K562 (cell line): ENCODE data around the gene SLC6A14. TPM values are rescaled to one million over a fixed set of nuclear protein-coding genes. Genes with fewer than 3 reads are reported as not detected.

Source experiments
- ATAC-seq: fragments of 200-7000 bp; cut with Tn5 transposase; 3 replicates; pipeline ENCODE4 v1.9.1; 2020; ENCODE audit warnings: moderate library complexity
- BruUV-seq: library from RNA; stranded (reverse); fragments of 400-500 nt; replicated peaks from 2 replicates; lab custom pipeline; 2021; lab: Mats Ljungman, UMichigan
- CTCF ChIA-PET: fragments of 300-600 bp; formaldehyde crosslinking; extraction: SDS; loops from one replicate; lab custom pipeline; 2021; ENCODE audit warnings: low intra/inter-chr PET ratio; lab: Yijun Ruan, JAX
- POLR2A ChIA-PET: fragments of 300-600, 350-650 bp; sonication (Branson Sonifier 250); formaldehyde crosslinking; extraction: SDS; loops from one replicate; lab custom pipeline; 2021; ENCODE audit warnings: antibody characterized with exemption, inconsistent platforms; lab: Yijun Ruan, JAX
- DNase-seq, 4 experiments: peaks; one replicate each; pipeline versions ENCODE4 v3.0.0 to v3.0.0-alpha.2; 2011 to 2018; ENCODE audit warnings: low spot score in 3 of 4, mixed read lengths in 3 of 4; ENCODE audit errors: extremely low read depth in 1 of 4
- FAIRE-seq: peaks from 2 replicates; lab custom pipeline; 2011; peaks lifted over from hg19 to GRCh38; lab: Jason Lieb, UNC
- H2AFZ ChIP-seq: 2 replicates; pipeline ENCODE4 v1.6.0; 2011; ENCODE audit warnings: low read depth, low read length, control low read depth, inconsistent platforms
- H3K27ac ChIP-seq: fragments of 200-600 bp; 3 replicates; pipeline ENCODE4 v1.8.0; 2011; ENCODE audit warnings: low read depth, mild to moderate bottlenecking, control low read depth, inconsistent platforms, low read length, moderate library complexity, mixed read lengths; ENCODE audit errors: extremely low read depth
- H3K27me3 ChIP-seq, 2 experiments: fragments of 300-600 bp in 1 of 2; 2 replicates in 1 of 2; 3 replicates in 1 of 2; pipeline versions ENCODE4 v1.6.0 to v1.8.0; 2011; ENCODE audit warnings: inconsistent platforms in 2 of 2, low read length in 2 of 2, mild to moderate bottlenecking in 1 of 2, mixed read lengths in 1 of 2, moderate library complexity in 1 of 2; ENCODE audit not compliant: control insufficient read depth in 2 of 2, insufficient read depth in 2 of 2
- H3K36me3 ChIP-seq: fragments of 300-600 bp; 3 replicates; pipeline ENCODE4 v1.8.0; 2011; ENCODE audit warnings: mild to moderate bottlenecking, low read length, inconsistent platforms; ENCODE audit not compliant: control insufficient read depth, insufficient read depth
- H3K4me1 ChIP-seq, 2 experiments: fragments of 200-600 bp in 1 of 2; replicated peaks in 1 of 2; 2 replicates in 1 of 2; 3 replicates in 1 of 2; pipeline versions ENCODE4 v1.5.1 to v1.8.0; 2011; ENCODE audit warnings: inconsistent platforms in 2 of 2, low read length in 2 of 2, mild to moderate bottlenecking in 1 of 2, mixed read lengths in 1 of 2, moderate library complexity in 1 of 2; ENCODE audit not compliant: control insufficient read depth in 2 of 2, insufficient read depth in 2 of 2
- H3K4me2 ChIP-seq: 2 replicates; pipeline ENCODE4 v1.6.1; 2011; ENCODE audit warnings: low read length, control low read depth, inconsistent platforms, mixed read lengths; ENCODE audit not compliant: insufficient read depth
- H3K4me3 ChIP-seq: fragments of 200-600 bp; sonication (generic), shearing (Covaris generic); 2 replicates; pipeline ENCODE4 v1.5.1; 2016; ENCODE audit warnings: control low read depth, inconsistent platforms
- H3K79me2 ChIP-seq: fragments of 200-600 bp; 3 replicates; pipeline ENCODE4 v1.8.0; 2011; ENCODE audit warnings: low read length, inconsistent platforms; ENCODE audit not compliant: control insufficient read depth, insufficient read depth
- H3K9ac ChIP-seq, 2 experiments: 2 replicates each; pipeline versions ENCODE4 v1.6.0 to v1.6.1; 2011; ENCODE audit warnings: low read depth in 2 of 2, low read length in 2 of 2, control low read depth in 1 of 2, inconsistent platforms in 1 of 2, mild to moderate bottlenecking in 1 of 2, mixed read lengths in 1 of 2; ENCODE audit not compliant: insufficient read depth in 1 of 2
- H3K9me1 ChIP-seq: one replicate; pipeline ENCODE4 v1.6.0; 2011; ENCODE audit warnings: inconsistent platforms, mild to moderate bottlenecking, low read length, moderate library complexity; ENCODE audit not compliant: control insufficient read depth, insufficient read depth
- H3K9me3 ChIP-seq: replicated peaks from 2 replicates; pipeline ENCODE4 v1.5.1; 2011; ENCODE audit warnings: low read depth, low read length, inconsistent platforms; ENCODE audit not compliant: control insufficient read depth, insufficient read depth
- H4K20me1 ChIP-seq: replicated peaks from 2 replicates; pipeline ENCODE4 v1.6.1; 2011; ENCODE audit warnings: low read length, inconsistent platforms, mixed read lengths; ENCODE audit not compliant: control insufficient read depth, insufficient read depth
- CCNT2 ChIP-seq: IDR thresholded peaks from 2 replicates; pipeline ENCODE4 v1.6.1; 2011; ENCODE audit warnings: borderline replicate concordance, low read depth, mild to moderate bottlenecking, moderate library complexity, mixed read lengths, low read length; ENCODE audit not compliant: insufficient read length; ENCODE audit errors: extremely low read depth
- NCOA2 ChIP-seq, 2 experiments: fragments of 450-650 bp; IDR thresholded peaks; 2 replicates each; pipeline ENCODE4 v1.6.1; 2018; ENCODE audit warnings: mild to moderate bottlenecking in 2 of 2, moderate library complexity in 1 of 2; ENCODE audit not compliant: partially characterized antibody in 2 of 2
- NCOA6 ChIP-seq: fragments of 450-650 bp; IDR thresholded peaks from 2 replicates; pipeline ENCODE4 v1.6.1; 2017; ENCODE audit warnings: mild to moderate bottlenecking
- NFIX ChIP-seq: fragments of 250-450 bp; sonication (Bioruptor Pico); IDR thresholded peaks from 2 replicates; pipeline ENCODE4 v1.4.0; 2020; ENCODE audit warnings: low read depth, mild to moderate bottlenecking, moderate library complexity
- PRPF4 ChIP-seq: fragments of 200-400 bp; formaldehyde crosslinking; IDR thresholded peaks from one replicate; pipeline ENCODE4 v1.6.1; 2017; ENCODE audit warnings: low read length, low read depth, mild to moderate bottlenecking; ENCODE audit not compliant: insufficient read depth, poor library complexity, severe bottlenecking
- RBM34 ChIP-seq: fragments of 200-400 bp; formaldehyde crosslinking; IDR thresholded peaks from 2 replicates; pipeline ENCODE4 v1.6.1; 2018; ENCODE audit warnings: low read length, borderline replicate concordance; ENCODE audit not compliant: insufficient read depth
- SMAD4 ChIP-seq: fragments of 250-450 bp; sonication (Bioruptor Pico); conservative IDR thresholded peaks from 2 replicates; pipeline ENCODE4 v1.8.0; 2021; ENCODE audit warnings: inconsistent platforms, mild to moderate bottlenecking, moderate library complexity
- SMARCA5 ChIP-seq: fragments of 450-650 bp; IDR thresholded peaks from 2 replicates; pipeline ENCODE4 v1.6.1; 2016
- SRF ChIP-seq, 2 experiments: fragments of 250-450, 450-650 bp in 1 of 2; sonication (Bioruptor Pico) in 1 of 2; sonication (generic) in 1 of 2; formaldehyde crosslinking; IDR thresholded peaks; 2 replicates each; pipeline versions ENCODE4 v1.5.0 to v1.5.1; 2020 to 2022; ENCODE audit warnings: mild to moderate bottlenecking in 1 of 2, missing genetic modification reagents in 1 of 2
- XRCC3 ChIP-seq: fragments of 450-650 bp; IDR thresholded peaks from 2 replicates; pipeline ENCODE4 v1.6.1; 2017; ENCODE audit warnings: mild to moderate bottlenecking, moderate library complexity
- ZBTB1 ChIP-seq: sonication (generic); formaldehyde crosslinking; IDR thresholded peaks from 2 replicates; pipeline ENCODE4 v1.8.1; 2023; ENCODE audit warnings: missing genetic modification reagents, low read depth, mild to moderate bottlenecking, borderline replicate concordance
- ZNF695 ChIP-seq: fragments of 450-650 bp; formaldehyde crosslinking; IDR thresholded peaks from 2 replicates; pipeline ENCODE4 v1.4.0; 2020; ENCODE audit warnings: mild to moderate bottlenecking, moderate library complexity
- ZNF785 ChIP-seq: fragments of 250-450 bp; sonication (Bioruptor Pico); IDR thresholded peaks from 2 replicates; pipeline ENCODE4 v1.4.0; 2020; ENCODE audit warnings: mild to moderate bottlenecking
- WGBS: fragments of 100-300 bp; shearing (Covaris generic); methylation state at CpG from one replicate; pipeline ENCODE4 v1.1.6; 2016; ENCODE audit warnings: low coverage, mixed read lengths; ENCODE audit not compliant: insufficient coverage; ENCODE audit errors: missing lambda C conversion rate; 5-methylcytosine and 5-hydroxymethylcytosine counted together
- in situ Hi-C: fragments of 300-500 bp; cut with MboI; formaldehyde crosslinking; loops from 4 replicates; pipeline ENCODE4 v1.15.0; 2018; ENCODE audit warnings: inconsistent platforms, mixed read lengths
- intact Hi-C: fragments of 100-400 bp; cut with micrococcal nuclease; formaldehyde crosslinking; loops from 2 replicates; pipeline ENCODE4 v1.14.2; 2022
- polyA plus RNA-seq, 8 experiments: library from polyadenylated mRNA; depleted of rRNA in 4 of 8; stranded (reverse) in 5 of 8; unstranded in 3 of 8; fragments of >200 nt; fragmentation: Nextera tagmentation in 2 of 8; fragmentation: Illumina TruSeq in 1 of 8; extraction: Ambion mirVana in 2 of 8; extraction: Trizol in 1 of 8; gene quantifications; 2 replicates each; pipeline versions ENCODE4 v1.2.1 to v1.2.3, GENCODE V29; 2011 to 2014; ENCODE audit warnings: inconsistent platforms in 1 of 8, missing spikeins in 1 of 8
- total RNA-seq, 7 experiments: library from RNA; depleted of rRNA in 6 of 7; stranded (reverse); fragments of >200 nt in 6 of 7; fragmentation: Illumina TruSeq in 2 of 7; extraction: Trizol in 2 of 7; gene quantifications; 2 replicates each; pipeline versions ENCODE4 v1.2.1 to v1.2.3, GENCODE V29; 2011 to 2021; ENCODE audit warnings: low replicate concordance in 1 of 7
- TF ChIP-seq, protein P1 (sequence below), 2 experiments: fragments of 250-450 bp in 1 of 2; fragments of 450-650 bp in 1 of 2; sonication (Bioruptor Pico) in 1 of 2; IDR thresholded peaks; 2 replicates each; pipeline versions ENCODE4 v1.6.1 to v1.8.0; 2016 to 2021; ENCODE audit warnings: mild to moderate bottlenecking in 2 of 2, moderate library complexity in 2 of 2, missing compliant biosample characterization in 1 of 2, missing genetic modification characterization in 1 of 2

The SLC6A14 gene
- total and polyA plus RNA-seq, 9 of the 15 experiments (the other 6 are each of a cell fraction or from before 2014, with no cell fraction given): 0.04 TPM; not detected in 8

GRCh38 chrX:116417968-116418367 lies 18.4 kb upstream of the SLC6A14 start:
- H3K4me3 ChIP-seq: no peak overlapping the region
- ChIA-PET CTCF (no interaction called here), POLR2A (no interaction called here)
- TF ChIP-seq ZBTB1 (CRISPR knock-in tag) (no peak), RBM34 (no peak), PRPF4 (no peak), SRF (CRISPR knock-in tag; IDR thresholded peaks at IDR 0.05) (no peak), ZNF695 (no peak), ZNF785 (CRISPR knock-in tag) (no peak), SMARCA5 (no peak), CCNT2 (no peak), NCOA2 (IDR thresholded peaks at IDR 0.05; ENCODE audit: partially characterized antibody in 2 of 2) (no peak), SMAD4 (CRISPR knock-in tag) (no peak), XRCC3 (no peak), NCOA6 (no peak), NFIX (no peak)
- TF ChIP-seq, protein P1, sequence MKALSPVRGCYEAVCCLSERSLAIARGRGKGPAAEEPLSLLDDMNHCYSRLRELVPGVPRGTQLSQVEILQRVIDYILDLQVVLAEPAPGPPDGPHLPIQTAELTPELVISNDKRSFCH (CRISPR knock-in tag; IDR thresholded peaks at IDR 0.05): no peak
- TF ChIP-seq, protein P1 (tag; IDR thresholded peaks at IDR 0.05): no peak
- no peak for FAIRE-seq
- no peaks in the 10 kb centered on the region for H3K79me2 ChIP-seq
- no peaks in the 10 kb centered on the region for H3K36me3 ChIP-seq
- no peak for ATAC-seq
- H3K9me3 ChIP-seq: no peaks in the 10 kb centered on the region
- no peaks in the 10 kb centered on the region for H3K4me1 ChIP-seq
- no peak for DNase-seq
- no peaks in the 10 kb centered on the region for H3K9me1 ChIP-seq
- H3K4me2 ChIP-seq: no peak overlapping the region
- in situ Hi-C loops: no loop called here
- 0% methylated on average over 4 of the region's 4 CpGs for WGBS
- H2AFZ ChIP-seq: no peak overlapping the region
- no TSS peak for BruUV-seq
- no peaks in the 10 kb centered on the region for H3K27me3 ChIP-seq
- H3K27ac ChIP-seq: no peak overlapping the region
- no peaks in the 10 kb centered on the region for H4K20me1 ChIP-seq
- intact Hi-C loops: no loop called here
- H3K9ac ChIP-seq: no peak overlapping the region
